SK-N-SH (cell line): ENCODE data around the gene SOCS7. TPM values are rescaled to one million over a fixed set of nuclear protein-coding genes. Genes with fewer than 3 reads are reported as not detected.

Experiments
- CTCF ChIA-PET: fragments of 300-600, 350-600 bp; formaldehyde crosslinking; extraction: SDS; loops from one replicate; lab custom pipeline; 2021; lab: Yijun Ruan, JAX
- POLR2A ChIA-PET: fragments of 350-600 bp; sonication (Branson Sonifier 250); formaldehyde crosslinking; extraction: SDS; loops from one replicate; lab custom pipeline; 2020; ENCODE audit warnings: antibody characterized with exemption, inconsistent platforms; lab: Yijun Ruan, JAX
- DNase-seq: peaks from one replicate; pipeline ENCODE4 v3.0.0; 2012
- H2AFZ ChIP-seq: fragments of 200-600 bp; sonication (generic); 2 replicates; pipeline ENCODE4 v1.8.1; 2016; ENCODE audit warnings: antibody characterized with exemption, mild to moderate bottlenecking, low read depth
- H3F3A ChIP-seq: fragments of 200-600 bp; sonication (generic); replicated peaks from 2 replicates; pipeline ENCODE3; 2016; ENCODE audit warnings: antibody characterized with exemption, mild to moderate bottlenecking; ENCODE audit not compliant: insufficient read depth
- H3K27ac ChIP-seq, 2 experiments: fragments of 200-500 bp in 1 of 2; fragments of 200-600 bp in 1 of 2; sonication (Bioruptor generic) in 1 of 2; sonication (generic), shearing (Covaris generic) in 1 of 2; 2 replicates each; pipeline versions ENCODE4 v1.5.1 to v1.6.1; 2014 to 2016; ENCODE audit warnings: low read depth in 2 of 2, inconsistent platforms in 1 of 2, low read length in 1 of 2, mild to moderate bottlenecking in 1 of 2, mixed read lengths in 1 of 2
- H3K27me3 ChIP-seq: fragments of 200-600 bp; sonication (generic), shearing (Covaris generic); 2 replicates; pipeline ENCODE4 v1.6.1; 2016; ENCODE audit warnings: mixed run types; ENCODE audit not compliant: insufficient read depth
- H3K36me3 ChIP-seq, 2 experiments: fragments of 200-500 bp in 1 of 2; fragments of 200-600 bp in 1 of 2; sonication (Bioruptor generic) in 1 of 2; sonication (generic) in 1 of 2; replicated peaks in 1 of 2; 2 replicates each; pipeline versions ENCODE3 to v1.5.1; 2014 to 2016; ENCODE audit warnings: low read length in 1 of 2, mild to moderate bottlenecking in 1 of 2; ENCODE audit not compliant: insufficient read depth in 2 of 2, control insufficient read depth in 1 of 2
- H3K4me1 ChIP-seq, 2 experiments: fragments of 200-500 bp in 1 of 2; fragments of 200-600 bp in 1 of 2; sonication (Bioruptor generic) in 1 of 2; sonication (generic), shearing (Covaris generic) in 1 of 2; 2 replicates each; pipeline versions ENCODE4 v1.5.1 to v1.6.1; 2014 to 2016; ENCODE audit warnings: low read depth in 1 of 2, low read length in 1 of 2, mixed run types in 1 of 2; ENCODE audit not compliant: insufficient read depth in 2 of 2, control insufficient read depth in 1 of 2
- H3K4me2 ChIP-seq: fragments of 200-600 bp; sonication (generic), shearing (Covaris generic); 2 replicates; pipeline ENCODE4 v1.6.1; 2017; ENCODE audit warnings: mixed run types
- H3K4me3 ChIP-seq, 2 experiments: fragments of 200-500 bp in 1 of 2; fragments of 200-600 bp in 1 of 2; sonication (Bioruptor generic) in 1 of 2; sonication (generic), shearing (Covaris generic) in 1 of 2; 2 replicates each; pipeline versions ENCODE4 v1.5.1 to v1.8.1; 2014 to 2016; ENCODE audit warnings: low read depth in 2 of 2, inconsistent platforms in 1 of 2, low read length in 1 of 2, mild to moderate bottlenecking in 1 of 2, mixed read lengths in 1 of 2, moderate library complexity in 1 of 2
- H3K79me2 ChIP-seq: fragments of 200-600 bp; sonication (generic); 2 replicates; pipeline ENCODE4 v1.8.1; 2017; ENCODE audit warnings: mild to moderate bottlenecking; ENCODE audit not compliant: insufficient read depth
- H3K9ac ChIP-seq: fragments of 200-600 bp; sonication (generic); 2 replicates; pipeline ENCODE4 v1.6.1; 2017; ENCODE audit warnings: mixed run types
- H3K9me2 ChIP-seq: fragments of 200-600 bp; sonication (generic); 2 replicates; pipeline ENCODE4 v1.6.1; 2017; ENCODE audit warnings: mixed run types
- H3K9me3 ChIP-seq: fragments of 200-600 bp; sonication (generic); 2 replicates; pipeline ENCODE4 v1.6.1; 2017; ENCODE audit warnings: mixed run types, mild to moderate bottlenecking, moderate library complexity
- H4K20me1 ChIP-seq: fragments of 200-600 bp; sonication (generic); 2 replicates; pipeline ENCODE4 v1.6.1; 2017; ENCODE audit warnings: mild to moderate bottlenecking, mixed run types; ENCODE audit not compliant: insufficient read depth
- CHD2 ChIP-seq: fragments of 150-350 bp; IDR thresholded peaks from 2 replicates; pipeline ENCODE4 v1.6.1; 2018; ENCODE audit warnings: low read length; ENCODE audit not compliant: partially characterized antibody
- CTCF ChIP-seq: fragments of 200-600 bp; sonication (generic); IDR thresholded peaks from 2 replicates; pipeline ENCODE4 v1.6.1; 2017; ENCODE audit warnings: antibody characterized with exemption, mild to moderate bottlenecking, moderate library complexity
- FOSL2 ChIP-seq: IDR thresholded peaks from 2 replicates; pipeline ENCODE4 v1.4.0; 2012; ENCODE audit warnings: low read depth, mild to moderate bottlenecking, moderate library complexity, borderline replicate concordance
- FOXM1 ChIP-seq: IDR thresholded peaks from 2 replicates; pipeline ENCODE4 v1.4.0; 2012; ENCODE audit warnings: low read depth, mild to moderate bottlenecking
- GABPA ChIP-seq: IDR thresholded peaks from 2 replicates; pipeline ENCODE4 v1.4.0; 2012; ENCODE audit warnings: low read depth, mild to moderate bottlenecking
- GATA2 ChIP-seq: sonication (generic); formaldehyde crosslinking; IDR thresholded peaks from 2 replicates; pipeline ENCODE4 v1.5.0; 2020; ENCODE audit warnings: mild to moderate bottlenecking, missing genetic modification reagents
- IRF3 ChIP-seq: fragments of 150-350 bp; IDR thresholded peaks from 2 replicates; pipeline ENCODE4 v1.6.1; 2016; ENCODE audit warnings: mild to moderate bottlenecking, low read depth, low read length
- JUND ChIP-seq: IDR thresholded peaks from 2 replicates; pipeline ENCODE4 v1.4.0; 2012
- MAX ChIP-seq: IDR thresholded peaks from 2 replicates; pipeline ENCODE4 v1.4.0; 2012; ENCODE audit warnings: low read depth
- POLR2AphosphoS5 ChIP-seq: IDR thresholded peaks from 2 replicates; pipeline ENCODE4 v1.6.1; 2012; ENCODE audit warnings: low read depth, low read length
- RCOR1 ChIP-seq: fragments of 150-350 bp; IDR thresholded peaks from 2 replicates; pipeline ENCODE4 v1.6.1; 2017; ENCODE audit warnings: antibody characterized with exemption, low read length
- REST ChIP-seq: IDR thresholded peaks from 2 replicates; pipeline ENCODE4 v1.6.1; 2012; ENCODE audit warnings: mild to moderate bottlenecking, low read depth, low read length, moderate library complexity
- RFX5 ChIP-seq: IDR thresholded peaks from 2 replicates; pipeline ENCODE4 v1.6.1; 2012; ENCODE audit warnings: mild to moderate bottlenecking, improper control_type of control experiment, low read length
- RXRA ChIP-seq: IDR thresholded peaks from 2 replicates; pipeline ENCODE4 v1.4.0; 2012; ENCODE audit warnings: low read depth, mild to moderate bottlenecking, borderline replicate concordance
- SIN3A ChIP-seq: IDR thresholded peaks from 2 replicates; pipeline ENCODE4 v1.6.1; 2012; ENCODE audit warnings: low read depth, mild to moderate bottlenecking, low read length, moderate library complexity, borderline replicate concordance
- TCF12 ChIP-seq: IDR thresholded peaks from 2 replicates; pipeline ENCODE4 v1.4.0; 2012
- TEAD4 ChIP-seq: IDR thresholded peaks from 2 replicates; pipeline ENCODE4 v1.4.0; 2012; ENCODE audit warnings: mild to moderate bottlenecking, borderline replicate concordance; ENCODE audit not compliant: insufficient read depth
- YY1 ChIP-seq: IDR thresholded peaks from 2 replicates; pipeline ENCODE4 v1.4.0; 2012; ENCODE audit warnings: low read depth, mild to moderate bottlenecking
- WGBS: methylation state at CpG from one replicate; pipeline ENCODE4 v1.1.6; 2017; ENCODE audit warnings: low lambda C conversion rate; 5-methylcytosine and 5-hydroxymethylcytosine counted together
- polyA plus RNA-seq, 3 experiments: library from polyadenylated mRNA; depleted of rRNA; stranded (reverse); fragments of >200 nt; gene quantifications; 2 replicates each; pipeline ENCODE4 v1.2.3, GENCODE V29; 2012

SOCS7 gene
- polyA plus RNA-seq, 1 of the 3 experiments (the other 2 are of a cell fraction) = 7.4 TPM

GRCh38 chr17:38430316-38430715 is 78.7 kb downstream of the SOCS7 start:
- ChIA-PET POLR2A (no interaction called here), CTCF (interaction anchor here (1.2 to 13.3 kb wide), 5 partner anchors 10 to 233 kb away, joined by 3 to 146 read pairs (median 6); no protein-coding TSS in a partner anchor)
- Histone ChIP-seq H3K4me2 (peak overlapping the region; percentile 97), H4K20me1 (peaks cover 62% of the 10 kb centered on the region), H3K9me2 (no peaks in the 10 kb centered on the region), H3F3A (no peaks in the 10 kb centered on the region), H3K4me3 (no peak overlapping the region), H3K36me3 (no peaks in the 10 kb centered on the region), H3K27me3 (no peaks in the 10 kb centered on the region), H3K9ac (peak overlapping the region; percentile 86; the same call in 1 of the 2 replicates), H3K27ac (peak overlapping the region in 1 of 2 experiments; percentile 85; a peak in 1 of 4 replicates), H3K9me3 (no peaks in the 10 kb centered on the region), H3K79me2 (peaks cover 89% of the 10 kb centered on the region), H3K4me1 (peaks cover 13 to 24% of the 10 kb centered on the region in 2 experiments; a peak in 2 of 4 replicates), H2AFZ (no peak overlapping the region)
- no peak for TF ChIP-seq MAX
- TF ChIP-seq YY1 = no peak
- TF ChIP-seq RFX5 = no peak
- TF ChIP-seq POLR2AphosphoS5 = no peak
- TF ChIP-seq SIN3A = no peak
- no peak for DNase-seq
- WGBS = 61% methylated on average over 3 of the region's 3 CpGs

- H3K9ac ChIP-seq = no peak overlapping the region
- CTCF ChIA-PET = interaction anchor here (1.1 to 13.3 kb wide), 7 partner anchors 8 to 233 kb away, joined by 4 to 146 read pairs (median 5); no protein-coding TSS in a partner anchor
- POLR2A ChIA-PET = no interaction called here
- no peak for TF ChIP-seq FOSL2
- TF ChIP-seq IRF3 = no peak
- no peak for TF ChIP-seq REST
- TF ChIP-seq YY1 = no peak
- TF ChIP-seq CHD2 = no peak
- no peak for TF ChIP-seq RXRA
- no peak for TF ChIP-seq GABPA
- no peak for TF ChIP-seq SIN3A
- no peak for TF ChIP-seq RCOR1
- no peak for TF ChIP-seq TCF12
- TF ChIP-seq CTCF = no peak
- no peak for TF ChIP-seq TEAD4
- no peak for TF ChIP-seq FOXM1
- TF ChIP-seq JUND = no peak
- TF ChIP-seq POLR2AphosphoS5 = no peak
- no peak for TF ChIP-seq GATA2 (CRISPR knock-in tag)
- H3K9me3 ChIP-seq = no peaks in the 10 kb centered on the region
- no peaks in the 10 kb centered on the region for H3K9me2 ChIP-seq
- H3F3A ChIP-seq = no peaks in the 10 kb centered on the region
- H3K79me2 ChIP-seq = peaks cover 94% of the 10 kb centered on the region
- H2AFZ ChIP-seq = no peak overlapping the region
- H4K20me1 ChIP-seq = peaks cover 67% of the 10 kb centered on the region
- 100% methylated on average over 2 of the region's 2 CpGs for WGBS
- no peak overlapping the region for H3K27ac ChIP-seq
- H3K4me1 ChIP-seq = peaks cover 17 to 20% of the 10 kb centered on the region in 2 experiments; a peak in 2 of 4 replicates
- H3K4me2 ChIP-seq = peak overlapping the region; percentile 97; the same call in 1 of the 2 replicates
- DNase-seq = no peak
- no peaks in the 10 kb centered on the region for H3K27me3 ChIP-seq
- no peaks in the 10 kb centered on the region for H3K36me3 ChIP-seq
- no peak overlapping the region for H3K4me3 ChIP-seq
Observed at GRCh38 chr17:38430822-38431221, 79.2 kb downstream of the SOCS7 start.
